ENCODE data around the gene TRMT2B.
"Not testable (repeated sequence)": the region's sequence is repeated elsewhere in the genome, so short reads cannot be mapped to it uniquely, and the experiment has no call there.

TRMT2B gene

GRCh38 chrX:101051549-101052302 is at the start of gene TRMT2B:
TRMT2B (minus strand) TSS chrX:101052111; CDS start chrX:101042289, 9,822 bp downstream.
- DNase-seq = peak; percentile 54

GRCh38 chrX:101097546-101098453 is 45.9 kb upstream of the TRMT2B start, which contains the start of gene CENPI:
CENPI (plus strand) TSS chrX:101098204; CDS start chrX:101101071, 2,867 bp downstream.
- DNase-seq = peak; percentile 90

GRCh38 chrX:101091817-101092216 is 39.9 kb upstream of the TRMT2B start:
- DNase-seq = no peak

- DNase-seq = no peak
Measured at GRCh38 chrX:101081231-101081630, 29.3 kb upstream of the TRMT2B start.

GRCh38 chrX:101080326-101081124 is 28.6 kb upstream of the TRMT2B start:
- no peak for DNase-seq

- DNase-seq = no peak
Measured at GRCh38 chrX:101079736-101080270, 27.9 kb upstream of the TRMT2B start.

- DNase-seq = no peak
Measured at GRCh38 chrX:101078716-101079598, 27.0 kb upstream of the TRMT2B start, which contains the start of gene TMEM35A. TMEM35A (plus strand) TSS chrX:101078879; CDS start chrX:101079003, 124 bp downstream.

GRCh38 chrX:101071582-101071981 is 19.7 kb upstream of the TRMT2B start:
- DNase-seq = no peak

- no peak for DNase-seq
Measured at GRCh38 chrX:101062176-101062575, 10.3 kb upstream of the TRMT2B start.

GRCh38 chrX:101057093-101057714 is 5.3 kb upstream of the TRMT2B start:
- no peak for DNase-seq

- not testable (repeated sequence) for DNase-seq
Measured at GRCh38 chrX:101056551-101056950, 4.6 kb upstream of the TRMT2B start.

GRCh38 chrX:101051153-101051548 is 760 bp downstream of the TRMT2B start:
- DNase-seq = no peak

- DNase-seq = no peak
Measured at GRCh38 chrX:101040197-101040596, 11.7 kb downstream of the TRMT2B start.

GRCh38 chrX:101037231-101037630 is 14.7 kb downstream of the TRMT2B start:
- no peak for DNase-seq

GRCh38 chrX:101029665-101030064 is 22.2 kb downstream of the TRMT2B start:
- no peak for DNase-seq

- DNase-seq = no peak
Measured at GRCh38 chrX:101028562-101028961, 23.3 kb downstream of the TRMT2B start.

GRCh38 chrX:101025126-101025525 is 26.8 kb downstream of the TRMT2B start:
- DNase-seq = no peak

- no peak for DNase-seq
Measured at GRCh38 chrX:101022020-101022419, 29.9 kb downstream of the TRMT2B start.

GRCh38 chrX:101012031-101012430 is 39.9 kb downstream of the TRMT2B start:
- not testable (repeated sequence) for DNase-seq

- DNase-seq = no peak
Measured at GRCh38 chrX:101009090-101009489, 42.8 kb downstream of the TRMT2B start.

GRCh38 chrX:100999451-100999850 is 52.5 kb downstream of the TRMT2B start:
- DNase-seq = no peak
